DLD1 (cell line): ENCODE measurements around the gene RASAL2.
"Not testable (repeated sequence)": the region's sequence is repeated elsewhere in the genome, so short reads cannot be mapped to it uniquely, and the experiment has no call there.

Source experiments
- in situ Hi-C: cut with HindIII; loops from 2 replicates; pipeline ENCODE4 v1.10.0; 2017; ENCODE audit warnings: low sequenced_read_pairs

RASAL2 gene

GRCh38 chr1:178109348-178110143 is 15.6 kb downstream of the RASAL2 start:
- in situ Hi-C loops = no loop called here

GRCh38 chr1:178115260-178115659 is 21.4 kb downstream of the RASAL2 start:
- in situ Hi-C loops = no loop called here

GRCh38 chr1:178118524-178118923 is 24.6 kb downstream of the RASAL2 start:
- in situ Hi-C loops = no loop called here

GRCh38 chr1:178119628-178120027 is 25.7 kb downstream of the RASAL2 start:
- in situ Hi-C loops = no loop called here

GRCh38 chr1:178120088-178120487 is 26.2 kb downstream of the RASAL2 start:
- in situ Hi-C loops = no loop called here

GRCh38 chr1:178120520-178121052 is 26.7 kb downstream of the RASAL2 start:
- in situ Hi-C loops = not testable (repeated sequence)

- in situ Hi-C loops = no loop called here
Measured at GRCh38 chr1:178121883-178122282, 28.0 kb downstream of the RASAL2 start.

GRCh38 chr1:178122283-178122682 is 28.4 kb downstream of the RASAL2 start:
- in situ Hi-C loops = no loop called here

GRCh38 chr1:178124115-178124514 is 30.2 kb downstream of the RASAL2 start:
- in situ Hi-C loops = no loop called here

GRCh38 chr1:178126261-178126660 is 32.4 kb downstream of the RASAL2 start:
- in situ Hi-C loops = no loop called here

GRCh38 chr1:178126741-178127185 is 32.9 kb downstream of the RASAL2 start:
- in situ Hi-C loops = no loop called here

- in situ Hi-C loops = no loop called here
Measured at GRCh38 chr1:178127482-178128191, 33.7 kb downstream of the RASAL2 start.

- in situ Hi-C loops = no loop called here
Measured at GRCh38 chr1:178133239-178133989, 39.5 kb downstream of the RASAL2 start.

GRCh38 chr1:178134061-178134460 is 40.2 kb downstream of the RASAL2 start:
- in situ Hi-C loops = no loop called here

- in situ Hi-C loops = no loop called here
Measured at GRCh38 chr1:178137238-178137637, 43.3 kb downstream of the RASAL2 start.

- in situ Hi-C loops = no loop called here
Measured at GRCh38 chr1:178142806-178143205, 48.9 kb downstream of the RASAL2 start.

- in situ Hi-C loops = no loop called here
Measured at GRCh38 chr1:178143730-178144690, 50.1 kb downstream of the RASAL2 start.

GRCh38 chr1:178145605-178146004 is 51.7 kb downstream of the RASAL2 start:
- in situ Hi-C loops = no loop called here

GRCh38 chr1:178146436-178146835 is 52.5 kb downstream of the RASAL2 start:
- in situ Hi-C loops = no loop called here

- in situ Hi-C loops = no loop called here
Measured at GRCh38 chr1:178150610-178151009, 56.7 kb downstream of the RASAL2 start.
